GM23248 (cell line): ENCODE results near the gene TMEM178B.
A peak's percentile ranks its signal among the peaks of the same experiment; 100 is the strongest.

Source experiments
- EZH2 ChIP-seq: fragments of 200-600 bp; sonication (generic); IDR thresholded peaks from 2 replicates; pipeline ENCODE4 v1.6.1; 2018; ENCODE audit warnings: antibody characterized with exemption, mild to moderate bottlenecking; ENCODE audit not compliant: insufficient read depth, poor library complexity, severe bottlenecking
- EZH2phosphoT487 ChIP-seq: fragments of 200-600 bp; sonication (generic); IDR thresholded peaks from 2 replicates; pipeline ENCODE4 v1.6.1; 2018; ENCODE audit warnings: antibody characterized with exemption, moderate library complexity, mild to moderate bottlenecking, low read depth; ENCODE audit not compliant: insufficient read depth

GRCh38 chr7:141073173-141073640, 657 bp upstream of the TMEM178B start:
- peak; percentile 64 for TF ChIP-seq EZH2
- no peak for TF ChIP-seq EZH2phosphoT487
